NB4 (cell line): Measurements from ENCODE around the gene PCNX2.
A peak's percentile ranks its signal among the peaks of the same experiment; 100 is the strongest.

Source experiments
- DNase-seq: peaks from one replicate; pipeline ENCODE4 v3.0.0; 2010; ENCODE audit warnings: low read depth
- H3K4me3 ChIP-seq: one replicate; pipeline ENCODE4 v1.5.1; 2011; ENCODE audit warnings: mild to moderate bottlenecking, low read depth, low read length, moderate library complexity
- CTCF ChIP-seq: IDR thresholded peaks from one replicate; pipeline ENCODE4 v1.5.1; 2012; ENCODE audit warnings: low read depth, low read length
- MAX ChIP-seq: IDR thresholded peaks from 2 replicates; pipeline ENCODE4 v1.6.1; 2011; ENCODE audit warnings: low read depth, low read length
- MYC ChIP-seq: IDR thresholded peaks from 2 replicates; pipeline ENCODE4 v1.6.1; 2011; ENCODE audit warnings: low read depth, low read length
- POLR2A ChIP-seq: IDR thresholded peaks from 2 replicates; pipeline ENCODE4 v1.6.1; 2011; ENCODE audit warnings: mild to moderate bottlenecking; ENCODE audit not compliant: insufficient read length; ENCODE audit errors: extremely low read depth

Gene PCNX2

GRCh38 chr1:233278631-233279030, 16.9 kb downstream of the PCNX2 start:
- DNase-seq = peak; percentile 13
- TF ChIP-seq MYC (no peak), CTCF (no peak), POLR2A (no peak), MAX (no peak)
- H3K4me3 ChIP-seq = no peak overlapping the region

GRCh38 chr1:233277637-233278606, 17.6 kb downstream of the PCNX2 start:
- TF ChIP-seq CTCF = no peak
- TF ChIP-seq MYC = no peak
- no peak for TF ChIP-seq MAX
- no peak for TF ChIP-seq POLR2A
- peak; percentile 82 for DNase-seq
- no peak overlapping the region for H3K4me3 ChIP-seq

GRCh38 chr1:233269656-233270055, 25.9 kb downstream of the PCNX2 start:
- H3K4me3 ChIP-seq = no peak overlapping the region
- DNase-seq = no peak
- TF ChIP-seq MAX (no peak), POLR2A (no peak), MYC (no peak), CTCF (no peak)

GRCh38 chr1:233268389-233269022, 27.0 kb downstream of the PCNX2 start:
- TF ChIP-seq MAX = no peak
- TF ChIP-seq CTCF = no peak
- no peak for TF ChIP-seq POLR2A
- TF ChIP-seq MYC = no peak
- no peak overlapping the region for H3K4me3 ChIP-seq
- DNase-seq = no peak

- no peak overlapping the region for H3K4me3 ChIP-seq
- no peak for DNase-seq
- TF ChIP-seq CTCF = no peak
- no peak for TF ChIP-seq POLR2A
- TF ChIP-seq MYC = no peak
- no peak for TF ChIP-seq MAX
These were observed 33.8 kb downstream of the PCNX2 start for GRCh38 chr1:233261695-233262094.
